Measurements from ENCODE around the gene TYK2.

- no peak for TF ChIP-seq CTCF (CRISPR knock-in tag; IDR thresholded peaks at IDR 0.05)
- TF ChIP-seq SIN3A (IDR thresholded peaks at IDR 0.05; ENCODE audit: borderline replicate concordance, low read depth, low read length): no peak
- no peak for TF ChIP-seq CREM (IDR thresholded peaks at IDR 0.05)
- TF ChIP-seq CREM (CRISPR knock-in tag; IDR thresholded peaks at IDR 0.05): no peak
- no peak for TF ChIP-seq PRPF4 (IDR thresholded peaks at IDR 0.05; ENCODE audit: low read depth, low read length, poor library complexity, severe bottlenecking)
- no peak for TF ChIP-seq ZBTB1 (CRISPR knock-in tag; IDR thresholded peaks at IDR 0.05; ENCODE audit: borderline replicate concordance)
- TF ChIP-seq HNRNPK (IDR thresholded peaks at IDR 0.05; ENCODE audit: low read depth, low read length, poor library complexity, severe bottlenecking): no peak
- TF ChIP-seq RCOR2 (CRISPR knock-in tag; IDR thresholded peaks at IDR 0.05): no peak
Measured at GRCh38 chr19:10404888-10405820, 24.8 kb upstream of the TYK2 start.
